ENCODE results near the gene FLAD1. TPM values are rescaled to one million over a fixed set of nuclear protein-coding genes. Genes with fewer than 3 reads are reported as not detected.

The FLAD1 gene
- total and polyA plus RNA-seq, 2 donors (not counting 3 experiments of a cell fraction or from before 2014, with no cell fraction given), result 42.2 to 59.1 TPM

- dilution Hi-C loops (cut with MboI; ENCODE audit: extremely low pct_ligation_motif_present, low sequenced_read_pairs), result no loop called here
Observed at GRCh38 chr1:154994591-154994990, 11.4 kb downstream of the FLAD1 start.

More at GRCh38 chr1:154994591-154994990, 11.4 kb downstream of the FLAD1 start:
- Histone ChIP-seq H3K9me1 (replicated peaks; ENCODE audit: control insufficient read depth, extremely low read depth, insufficient read depth, low read length) (no peaks in the 10 kb centered on the region), H3K27me3 (ENCODE audit: control insufficient read depth in 2 of 2, insufficient read depth in 2 of 2, low read length in 2 of 2) (no peaks in the 10 kb centered on the region), H3K27ac (ENCODE audit: insufficient read depth, low read depth, low read length) (no peak overlapping the region), H3K9ac (replicated peaks; ENCODE audit: extremely low read depth, insufficient read depth, low read length) (no peak overlapping the region), H4K20me1 (replicated peaks; ENCODE audit: control insufficient read depth, extremely low read depth, insufficient read depth, low read length) (no peaks in the 10 kb centered on the region), H2AFZ (ENCODE audit: low read depth, low read length) (no peak overlapping the region), H3K79me2 (ENCODE audit: control insufficient read depth, insufficient read depth, low read length) (no peaks in the 10 kb centered on the region), H3K4me2 (ENCODE audit: insufficient read depth, low read length) (no peak overlapping the region), H3K4me1 (ENCODE audit: control insufficient read depth, extremely low read depth, insufficient read depth, low read length) (peaks cover 3% of the 10 kb centered on the region), H3K9me3 (replicated peaks; ENCODE audit: control insufficient read depth, insufficient read depth, low read length) (no peaks in the 10 kb centered on the region), H3K4me3 (replicated peaks in 1 of 3; ENCODE audit: insufficient read depth in 1 of 3, low read depth in 1 of 3, low read length in 3 of 3) (no peak overlapping the region), H3K36me3 (ENCODE audit: control insufficient read depth in 2 of 2, extremely low read depth in 1 of 2, insufficient read depth in 2 of 2, low read length in 2 of 2) (peaks cover 0 to 6% of the 10 kb centered on the region in 2 experiments)
- TF ChIP-seq FOS (IDR thresholded peaks at IDR 0.05; ENCODE audit: borderline replicate concordance, insufficient read depth, low read length) (no peak), JUN (IDR thresholded peaks at IDR 0.05; ENCODE audit: borderline replicate concordance, insufficient read depth, insufficient read length, low read depth) (no peak), POLR2AphosphoS5 (IDR thresholded peaks at IDR 0.05; ENCODE audit: insufficient read depth, low read depth, low read length) (no peak), MAX (IDR thresholded peaks at IDR 0.05; ENCODE audit: insufficient read depth, insufficient read length) (no peak), EZH2 (IDR thresholded peaks at IDR 0.05; ENCODE audit: borderline replicate concordance, low read depth, low read length, severe bottlenecking) (no peak), CTCF (IDR thresholded peaks at IDR 0.05; ENCODE audit: extremely low read depth in 1 of 2, insufficient read depth in 1 of 2, low read depth in 1 of 2, low read length in 2 of 2) (no peak), GATA2 (IDR thresholded peaks at IDR 0.05; ENCODE audit: insufficient read depth, insufficient read length, low read depth, low read length) (no peak), POLR2A (IDR thresholded peaks at IDR 0.05; ENCODE audit: low read depth, low read length) (no peak), MYC (IDR thresholded peaks at IDR 0.05; ENCODE audit: low read depth, low read length) (no peak)
- CTCF ChIA-PET, result interaction anchor here (1.0 to 4.7 kb wide), 13 partner anchors 8 to 90 kb away, joined by 4 to 65 read pairs (median 7); partner anchors contain the start of genes FLAD1, PBXIP1, PYGO2 and SHC1
- no peak for DNase-seq (ENCODE audit: low read depth, low spot score)
- BruUV-seq (replicated peaks), result no TSS peak
- intact Hi-C loops (cut with micrococcal nuclease), result no loop called here
- FAIRE-seq, result peak; percentile 35
- POLR2A ChIA-PET, result interaction anchor here (0.7 to 1.7 kb wide), 4 partner anchors 10 to 137 kb away, joined by 3 to 10 read pairs (median 5); partner anchors contain the start of gene SHC1
